GM21360 (cell line): ENCODE measurements around the gene XPO4.

Experiments used
- ATAC-seq: cut with Tn5 transposase; IDR thresholded peaks from one replicate; pipeline ENCODE4 v1.9.1; 2021; ENCODE audit warnings: mild to moderate bottlenecking, moderate library complexity; ENCODE audit not compliant: unreplicated experiment

The XPO4 gene

GRCh38 chr13:20831254-20831653 is 71.3 kb downstream of the XPO4 start:
- no peak for ATAC-seq

- no peak for ATAC-seq
Observed at GRCh38 chr13:20828539-20829364, 73.8 kb downstream of the XPO4 start.

DNA sequence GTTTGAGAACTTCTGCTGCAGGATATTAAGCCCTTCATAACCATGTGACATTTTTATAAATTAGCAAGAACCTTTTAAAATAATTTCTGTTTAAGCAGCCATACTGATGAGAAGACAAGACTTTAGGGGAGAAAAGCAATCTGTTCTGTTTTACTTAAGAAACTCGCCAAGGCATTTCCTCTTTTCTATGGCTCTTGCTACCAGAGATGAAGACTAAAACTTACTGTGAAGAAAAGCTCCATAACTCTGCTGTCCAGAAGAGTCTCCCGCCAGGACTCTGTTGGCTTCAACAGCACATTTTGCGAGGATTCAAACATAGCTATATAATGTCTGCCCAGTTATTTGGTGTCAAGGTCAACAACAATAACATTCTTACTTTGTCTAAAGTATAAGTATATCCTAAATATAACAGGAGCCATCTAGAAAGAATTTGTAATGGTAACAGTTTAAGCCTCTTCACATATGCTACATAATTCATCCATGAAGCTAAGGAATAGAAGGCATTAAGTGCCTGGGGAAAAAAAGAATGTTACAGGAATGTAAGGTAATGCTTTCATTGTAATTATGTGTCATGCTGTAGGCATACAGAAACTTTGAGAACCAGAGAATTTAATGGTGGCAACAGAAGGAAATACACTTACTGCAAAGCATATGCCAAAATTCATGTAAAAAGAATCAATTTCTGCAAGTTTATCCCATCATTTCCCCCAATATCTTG is 75.5 kb downstream of the XPO4 start:
- no peak for ATAC-seq

DNA sequence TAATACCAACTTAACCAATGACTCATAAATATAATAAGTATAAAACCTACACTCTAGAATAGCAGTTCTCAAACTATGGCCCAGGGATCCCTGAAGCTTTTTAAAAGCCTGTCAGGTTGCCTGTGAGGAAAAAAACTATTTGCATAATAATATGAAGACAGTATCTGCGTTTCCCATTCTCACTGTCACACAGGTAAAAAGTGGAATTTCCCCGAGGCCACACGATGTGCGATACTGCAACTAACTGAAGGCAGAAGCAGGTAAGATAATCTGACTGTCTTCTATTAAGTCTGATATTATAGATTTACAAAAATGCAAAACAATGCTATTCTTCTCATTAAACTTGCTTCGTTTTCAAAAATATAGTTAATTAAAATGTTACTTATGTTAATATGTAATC is 76.2 kb downstream of the XPO4 start:
- no peak for ATAC-seq

GRCh38 chr13:20825477-20825875 is 77.1 kb downstream of the XPO4 start:
- ATAC-seq: no peak

DNA sequence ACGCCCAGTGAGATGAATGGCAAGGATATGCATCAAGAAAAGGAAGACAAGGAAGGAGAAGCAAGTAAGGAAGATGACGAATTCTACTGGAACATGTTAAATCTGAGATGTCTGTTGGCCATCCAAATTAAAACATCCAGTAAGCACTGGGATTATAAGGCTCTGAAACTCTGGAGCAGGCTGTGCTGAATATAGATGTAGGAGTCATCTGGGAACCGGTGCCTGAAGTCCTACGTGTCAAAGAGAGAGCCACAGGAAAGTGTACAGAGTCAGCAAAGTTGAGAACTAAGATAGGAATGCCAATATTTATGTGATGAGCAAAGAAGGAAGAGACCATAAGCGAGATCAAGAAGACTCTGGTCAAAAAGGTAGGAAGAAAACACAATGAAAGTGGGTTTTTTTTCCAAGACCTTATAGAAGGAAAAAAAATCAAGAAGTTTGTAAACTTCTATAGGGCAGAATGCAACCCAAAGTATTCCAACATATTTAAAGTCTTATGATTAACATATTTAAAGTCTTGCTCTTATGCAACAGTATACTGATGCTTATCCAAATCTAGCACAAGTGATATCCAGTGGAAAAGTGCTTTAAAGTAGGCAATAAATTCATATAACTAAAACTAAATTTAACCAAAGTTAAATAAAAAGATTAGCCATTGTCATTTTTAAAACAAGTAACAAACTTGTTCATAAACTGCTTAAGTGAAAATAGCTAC is 77.6 kb downstream of the XPO4 start:
- ATAC-seq: no peak

DNA sequence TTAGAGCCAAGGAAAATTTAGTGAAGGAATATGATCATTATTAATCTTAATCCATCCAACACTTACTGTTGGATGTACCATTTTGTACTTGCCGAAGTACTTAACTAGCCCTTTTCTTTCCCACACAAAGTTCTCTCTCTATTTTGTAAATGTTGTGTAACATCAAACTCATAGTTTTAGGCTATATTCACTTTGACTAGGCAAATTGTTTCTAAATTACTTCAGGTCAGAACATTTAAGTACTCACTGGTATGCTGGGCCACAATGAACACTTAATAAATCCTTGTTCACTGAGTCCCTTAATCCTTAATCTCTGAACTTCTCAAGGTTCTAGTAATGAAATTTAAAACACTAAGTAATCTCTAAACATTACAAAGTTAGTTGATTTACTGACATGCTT is 79.5 kb downstream of the XPO4 start:
- ATAC-seq: no peak

DNA sequence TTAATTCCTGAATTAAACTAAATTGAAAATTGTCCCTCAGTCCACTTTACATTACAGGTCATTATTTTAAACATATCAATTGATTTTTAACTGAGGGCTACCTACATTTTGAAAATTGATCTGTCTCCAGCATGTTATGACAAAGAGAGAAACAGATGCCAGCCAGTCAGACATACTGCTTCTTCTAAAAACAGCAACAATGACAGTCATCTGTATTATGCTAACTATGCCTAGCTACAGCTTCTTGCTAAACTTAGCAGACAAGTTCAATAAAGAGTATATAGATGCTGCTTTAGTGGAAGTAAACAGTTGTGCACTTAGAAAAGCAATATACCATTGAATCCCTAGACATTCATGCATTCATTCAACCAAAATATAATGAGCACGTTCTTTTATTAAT is 80.1 kb downstream of the XPO4 start:
- no peak for ATAC-seq

DNA sequence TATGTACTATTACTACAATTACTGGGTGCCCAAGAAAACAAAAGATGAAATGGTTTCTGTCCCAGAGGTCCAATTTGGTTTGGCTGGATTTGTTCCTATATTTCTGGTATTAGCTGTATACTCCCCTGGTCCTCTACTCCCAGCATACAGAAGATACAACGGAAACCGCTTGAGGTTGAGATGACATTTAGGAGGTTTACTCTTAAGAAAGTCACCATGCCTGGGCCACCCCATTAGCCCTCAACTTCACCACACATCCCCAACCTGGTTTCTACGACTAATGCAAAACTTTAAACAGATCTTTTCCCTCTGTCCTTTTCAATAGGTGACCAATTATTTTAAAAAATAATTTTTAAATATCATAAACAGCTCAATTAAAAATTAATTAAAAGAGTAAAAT is 82.8 kb downstream of the XPO4 start:
- no peak for ATAC-seq

DNA sequence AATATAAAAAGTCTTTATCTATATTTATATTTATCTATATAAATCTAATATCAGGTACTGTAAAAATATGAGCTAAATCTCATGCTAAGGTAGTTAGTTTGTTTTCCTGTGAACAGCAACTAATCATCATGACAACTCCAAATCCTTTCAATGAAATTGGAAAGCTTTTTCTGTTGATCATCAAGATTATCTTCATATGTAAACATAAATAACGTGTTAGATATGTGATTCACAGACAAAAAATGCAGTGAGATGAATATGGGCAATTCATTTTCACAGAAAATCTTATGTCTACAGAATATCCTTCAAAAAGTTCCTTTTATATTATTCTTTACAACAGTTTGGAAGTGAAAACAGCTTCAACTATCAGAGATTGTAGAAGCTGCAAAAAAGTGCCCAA is 87.1 kb downstream of the XPO4 start:
- no peak for ATAC-seq

DNA sequence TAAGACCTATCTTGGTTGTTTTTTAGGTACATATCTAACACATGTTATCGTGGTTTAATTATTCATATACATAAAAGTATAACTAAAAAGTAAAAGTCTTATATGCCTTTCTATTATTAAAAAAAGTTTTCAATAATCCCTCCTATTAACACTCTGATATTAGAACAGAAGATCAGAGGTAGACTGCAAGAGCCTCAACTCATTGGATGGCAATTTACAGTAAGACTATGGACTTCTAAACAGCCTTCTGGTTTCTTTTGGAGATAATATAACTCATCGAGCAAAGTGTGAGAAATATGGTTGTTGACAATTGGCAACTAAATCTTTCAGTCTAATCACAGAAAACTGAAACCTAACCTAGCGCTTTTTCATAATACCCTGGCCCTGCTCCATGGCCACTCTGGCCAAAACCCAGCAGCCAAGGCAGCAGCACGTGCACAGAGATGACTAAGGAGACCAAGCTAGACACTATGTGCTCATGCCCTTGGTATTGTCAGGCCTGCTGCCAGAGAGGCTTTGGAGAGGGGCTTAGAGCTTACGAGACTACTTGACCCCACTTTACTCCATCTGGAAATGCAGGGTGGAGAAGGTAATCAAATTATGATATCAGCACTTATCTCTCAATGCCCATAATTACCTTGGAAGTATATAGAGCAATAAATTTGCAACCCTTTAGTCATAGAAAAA is 88.2 kb downstream of the XPO4 start:
- no peak for ATAC-seq

GRCh38 chr13:20812890-20813289 is 89.7 kb downstream of the XPO4 start:
- no peak for ATAC-seq

DNA sequence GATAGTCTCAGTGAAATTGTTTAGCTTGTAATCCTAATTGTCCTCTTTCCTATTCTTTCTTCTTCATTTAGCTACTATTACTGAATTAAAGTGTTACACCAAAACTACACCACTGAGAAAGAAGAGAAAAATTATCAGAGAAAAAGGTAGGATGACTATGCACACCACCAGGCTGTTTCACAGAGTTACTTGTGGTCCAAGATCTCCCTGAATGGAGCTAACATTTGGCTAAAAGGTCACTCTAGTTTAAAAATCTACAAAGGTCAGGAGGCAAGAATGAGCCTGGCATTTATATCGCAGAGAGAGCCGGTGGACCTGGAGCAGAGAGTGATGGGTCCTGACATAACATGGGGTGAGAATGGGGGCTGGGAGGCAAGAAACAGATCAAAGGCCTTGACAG is 91.7 kb downstream of the XPO4 start:
- ATAC-seq: no peak

DNA sequence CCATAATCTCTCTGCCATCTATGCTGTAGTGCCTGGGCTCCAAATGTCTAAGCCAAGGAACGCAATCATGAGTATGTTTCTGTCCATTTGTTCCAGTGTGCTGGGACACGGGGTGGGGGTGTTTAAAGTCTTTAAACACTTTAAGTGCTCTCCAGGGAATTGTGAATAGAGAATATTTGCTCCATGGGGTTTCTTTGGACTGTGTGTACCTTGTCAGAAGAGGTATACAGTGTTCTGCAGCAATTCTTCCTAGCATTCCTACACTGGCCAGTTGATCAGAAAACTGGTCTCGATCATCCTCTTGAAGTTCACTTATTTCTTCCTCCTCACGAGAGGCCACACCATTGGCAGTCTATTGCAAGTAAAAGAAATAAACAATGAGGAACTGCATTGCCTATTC is 93.7 kb downstream of the XPO4 start:
- ATAC-seq: no peak

DNA sequence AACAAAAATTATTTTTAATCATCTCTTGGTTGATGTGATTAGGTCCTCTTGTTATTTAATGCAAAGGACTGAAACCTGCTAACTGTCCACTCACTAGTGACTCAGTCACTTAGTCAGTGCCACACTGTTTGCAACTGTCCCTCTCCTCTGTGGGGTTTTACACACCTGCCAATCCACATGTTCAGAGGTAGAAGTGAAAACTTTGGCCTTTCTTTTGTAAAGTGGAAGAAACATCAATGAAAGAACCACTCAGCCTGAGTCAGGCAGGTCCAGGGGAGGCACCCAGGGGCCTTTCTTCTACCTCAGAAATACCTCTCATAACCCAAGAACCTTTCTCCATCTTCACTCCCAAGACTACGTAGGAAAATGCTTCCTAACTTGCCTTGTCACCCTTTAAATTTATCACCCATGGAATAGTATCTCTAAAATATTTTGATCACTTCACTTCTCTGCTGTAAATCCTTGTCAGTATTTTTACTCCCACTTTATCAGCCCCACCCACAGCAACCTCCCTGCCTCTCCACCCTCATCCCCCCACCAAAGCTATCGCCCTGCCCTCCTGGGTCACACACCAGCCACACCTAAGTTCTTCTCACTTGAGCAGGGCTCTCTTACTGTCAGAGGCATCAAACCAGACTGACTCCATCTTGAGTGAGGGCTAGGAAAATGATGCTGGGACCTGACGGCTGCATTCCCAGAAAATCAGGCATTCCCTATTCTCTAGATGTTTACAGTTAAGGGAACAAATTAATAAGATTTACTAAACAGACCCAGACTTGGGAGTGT is 99.2 kb downstream of the XPO4 start:
- ATAC-seq: no peak

DNA sequence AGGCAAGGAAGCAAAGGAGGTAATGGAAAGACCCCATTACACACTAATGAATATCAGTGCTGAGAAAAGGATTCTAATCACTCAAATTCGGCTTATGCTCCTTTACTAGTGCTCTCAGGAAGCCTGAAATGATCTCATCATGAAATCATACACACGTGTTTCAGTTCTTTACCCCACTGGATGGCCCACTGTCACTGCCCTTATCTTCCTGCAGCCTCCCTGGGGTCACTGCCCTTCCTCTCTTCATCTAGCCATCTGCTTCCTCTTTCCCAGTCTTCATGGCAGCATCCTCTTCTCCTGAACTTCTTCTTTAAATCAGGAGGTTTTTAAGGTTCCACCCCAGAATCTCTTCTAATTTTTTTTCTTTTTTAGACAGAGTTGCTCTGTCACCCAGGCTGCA is 100.8 kb downstream of the XPO4 start:
- ATAC-seq: no peak

- ATAC-seq: no peak
Observed at GRCh38 chr13:20799726-20800416, 102.7 kb downstream of the XPO4 start.

DNA sequence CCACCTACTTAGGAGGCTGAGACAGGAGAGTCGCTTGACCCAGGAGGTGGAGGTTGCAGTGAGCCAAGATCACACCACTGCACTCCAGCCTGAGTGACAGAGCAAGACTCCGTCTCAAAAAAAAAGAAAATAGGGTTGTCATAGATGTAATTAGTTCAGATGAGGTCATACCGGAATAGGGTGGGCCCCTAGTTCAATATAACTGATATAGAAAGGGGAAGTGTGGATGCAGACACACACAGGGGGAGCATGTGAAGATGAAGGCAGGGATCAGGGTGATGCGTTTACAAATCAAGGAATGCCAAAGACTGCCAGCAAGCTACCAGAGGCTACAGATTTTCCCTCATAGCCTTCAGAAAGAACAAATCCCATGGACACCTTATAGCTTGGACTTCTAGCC is 104.5 kb downstream of the XPO4 start:
- no peak for ATAC-seq

- no peak for ATAC-seq
Observed at GRCh38 chr13:20796791-20797508, 105.6 kb downstream of the XPO4 start.
